GM19099 (cell line): Measurements from ENCODE around the gene PPP1R9B.

Source experiments
- POLR2A ChIP-seq: IDR thresholded peaks from 3 replicates; pipeline ENCODE4 v1.6.1; 2011; ENCODE audit warnings: low read depth; ENCODE audit not compliant: insufficient read length; ENCODE audit errors: extremely low read depth

Gene PPP1R9B

GRCh38 chr17:50161023-50161910, 10.8 kb upstream of the PPP1R9B start:
- peak; percentile 54 for TF ChIP-seq POLR2A

GRCh38 chr17:50157891-50158290, 7.4 kb upstream of the PPP1R9B start:
- no peak for TF ChIP-seq POLR2A

GRCh38 chr17:50155115-50155819, 4.8 kb upstream of the PPP1R9B start:
- TF ChIP-seq POLR2A = no peak

- no peak for TF ChIP-seq POLR2A
Observed at GRCh38 chr17:50154604-50155003, 4.1 kb upstream of the PPP1R9B start.

- TF ChIP-seq POLR2A = no peak
Observed at GRCh38 chr17:50153650-50154575, 3.4 kb upstream of the PPP1R9B start.

GRCh38 chr17:50152736-50153135, 2.3 kb upstream of the PPP1R9B start:
- TF ChIP-seq POLR2A = no peak

- no peak for TF ChIP-seq POLR2A
Observed at GRCh38 chr17:50151937-50152547, 1.6 kb upstream of the PPP1R9B start.

- peak; percentile 44 for TF ChIP-seq POLR2A
Observed at GRCh38 chr17:50151041-50151936, 812 bp upstream of the PPP1R9B start.

- TF ChIP-seq POLR2A = peak; percentile 2
Observed at GRCh38 chr17:50149417-50150353, 792 bp downstream of the PPP1R9B start.

- peak; percentile 11 for TF ChIP-seq POLR2A
Observed at GRCh38 chr17:50149091-50149416, 1.4 kb downstream of the PPP1R9B start.

- no peak for TF ChIP-seq POLR2A
Observed at GRCh38 chr17:50148226-50149090, 2.0 kb downstream of the PPP1R9B start.

- peak; percentile 21 for TF ChIP-seq POLR2A
Observed at GRCh38 chr17:50147841-50148225, 2.6 kb downstream of the PPP1R9B start.
